OCI-LY1 (cell line): Measurements from ENCODE around the gene HLCS.
"Not testable (repeated sequence)": the region's sequence is repeated elsewhere in the genome, so short reads cannot be mapped to it uniquely, and the experiment has no call there.

Source experiments
- H2AFZ ChIP-seq: fragments of 200-600 bp; sonication (generic), shearing (Covaris generic); 2 replicates; pipeline ENCODE4 v1.6.0; 2014; ENCODE audit warnings: antibody characterized with exemption, mild to moderate bottlenecking, low read length
- H3F3A ChIP-seq: fragments of 200-600 bp; sonication (generic), shearing (Covaris generic); 2 replicates; pipeline ENCODE4 v1.6.0; 2014; ENCODE audit warnings: mild to moderate bottlenecking, antibody characterized with exemption, low read length, moderate library complexity; ENCODE audit not compliant: insufficient read depth
- H3K27ac ChIP-seq: fragments of 200-600 bp; sonication (generic); 2 replicates; pipeline ENCODE4 v1.5.1; 2014; ENCODE audit warnings: low read length, mixed run types, mild to moderate bottlenecking, low read depth; ENCODE audit not compliant: poor library complexity, severe bottlenecking
- H3K27me3 ChIP-seq: fragments of 200-600 bp; sonication (generic); 2 replicates; pipeline ENCODE4 v1.6.0; 2014; ENCODE audit warnings: antibody characterized with exemption, mild to moderate bottlenecking, low read length, moderate library complexity; ENCODE audit not compliant: insufficient read depth
- H3K36me3 ChIP-seq: fragments of 200-600 bp; sonication (generic); 2 replicates; pipeline ENCODE4 v1.6.1; 2014; ENCODE audit warnings: mild to moderate bottlenecking, antibody characterized with exemption, low read length, moderate library complexity, mixed read lengths; ENCODE audit not compliant: insufficient read depth
- H3K4me1 ChIP-seq: fragments of 200-600 bp; sonication (generic); 2 replicates; pipeline ENCODE4 v1.5.1; 2014; ENCODE audit warnings: mild to moderate bottlenecking, low read length, moderate library complexity; ENCODE audit not compliant: insufficient read depth, severe bottlenecking
- H3K4me2 ChIP-seq: fragments of 200-600 bp; sonication (generic), shearing (Covaris generic); 2 replicates; pipeline ENCODE4 v1.6.1; 2014; ENCODE audit warnings: low read length
- H3K4me3 ChIP-seq: fragments of 200-600 bp; sonication (generic); 2 replicates; pipeline ENCODE4 v1.5.1; 2014; ENCODE audit warnings: low read length, low read depth, mild to moderate bottlenecking, mixed read lengths; ENCODE audit not compliant: poor library complexity, severe bottlenecking
- H3K79me2 ChIP-seq: fragments of 200-600 bp; shearing (Covaris generic); 2 replicates; pipeline ENCODE4 v1.6.1; 2016; ENCODE audit warnings: mixed run types, low read length, mixed read lengths; ENCODE audit not compliant: insufficient read depth
- H3K9ac ChIP-seq: fragments of 200-600 bp; sonication (generic), shearing (Covaris generic); 2 replicates; pipeline ENCODE4 v1.6.1; 2014; ENCODE audit warnings: mild to moderate bottlenecking, low read length, mixed read lengths
- H3K9me2 ChIP-seq: fragments of 200-600 bp; sonication (generic), shearing (Covaris generic); 2 replicates; pipeline ENCODE4 v1.6.1; 2014; ENCODE audit warnings: low read depth, mild to moderate bottlenecking, low read length, mixed read lengths
- H3K9me3 ChIP-seq: fragments of 200-600 bp; shearing (Covaris generic); 2 replicates; pipeline ENCODE4 v1.6.1; 2014; ENCODE audit warnings: low read length, mixed read lengths
- H4K20me1 ChIP-seq: fragments of 200-600 bp; sonication (generic), shearing (Covaris generic); 2 replicates; pipeline ENCODE4 v1.6.0; 2016; ENCODE audit warnings: mild to moderate bottlenecking, low read length; ENCODE audit not compliant: insufficient read depth
- CTCF ChIP-seq: fragments of 200-600 bp; sonication (generic), shearing (Covaris generic); IDR thresholded peaks from 2 replicates; pipeline ENCODE4 v1.5.1; 2017; ENCODE audit warnings: mild to moderate bottlenecking, antibody characterized with exemption, low read length, moderate library complexity, mixed read lengths
- EZH2 ChIP-seq: fragments of 200-600 bp; sonication (generic), shearing (Covaris generic); IDR thresholded peaks from 2 replicates; pipeline ENCODE4 v1.8.0; 2017; ENCODE audit warnings: borderline replicate concordance, mixed run types, mild to moderate bottlenecking, antibody characterized with exemption, low read length, moderate library complexity, mixed read lengths

Gene HLCS

GRCh38 chr21:36820176-36821031, 146.1 kb downstream of the HLCS start:
- H3K27ac ChIP-seq: no peak overlapping the region
- H3F3A ChIP-seq: no peaks in the 10 kb centered on the region
- H3K9me3 ChIP-seq: no peaks in the 10 kb centered on the region
- H3K79me2 ChIP-seq: no peaks in the 10 kb centered on the region
- no peaks in the 10 kb centered on the region for H3K27me3 ChIP-seq
- no peak overlapping the region for H3K4me2 ChIP-seq
- H3K9ac ChIP-seq: no peak overlapping the region
- no peak overlapping the region for H3K4me3 ChIP-seq
- TF ChIP-seq CTCF (no peak), EZH2 (no peak)
- H3K4me1 ChIP-seq: no peaks in the 10 kb centered on the region
- no peaks in the 10 kb centered on the region for H3K9me2 ChIP-seq
- no peaks in the 10 kb centered on the region for H3K36me3 ChIP-seq
- H2AFZ ChIP-seq: no peak overlapping the region
- H4K20me1 ChIP-seq: no peaks in the 10 kb centered on the region

GRCh38 chr21:36817732-36818450, 148.6 kb downstream of the HLCS start:
- Histone ChIP-seq H3K27me3 (no peaks in the 10 kb centered on the region), H3K36me3 (no peaks in the 10 kb centered on the region), H3F3A (no peaks in the 10 kb centered on the region), H3K4me2 (no peak overlapping the region), H4K20me1 (no peaks in the 10 kb centered on the region), H3K9me2 (no peaks in the 10 kb centered on the region), H3K9ac (no peak overlapping the region), H3K79me2 (no peaks in the 10 kb centered on the region), H3K4me1 (no peaks in the 10 kb centered on the region), H3K9me3 (no peaks in the 10 kb centered on the region), H3K4me3 (no peak overlapping the region), H2AFZ (no peak overlapping the region), H3K27ac (no peak overlapping the region)
- TF ChIP-seq EZH2 (no peak), CTCF (no peak)

- Histone ChIP-seq H3K4me3 (no peak overlapping the region), H2AFZ (no peak overlapping the region), H3K9ac (no peak overlapping the region), H3K9me3 (no peaks in the 10 kb centered on the region), H3K79me2 (no peaks in the 10 kb centered on the region), H4K20me1 (no peaks in the 10 kb centered on the region), H3K4me1 (no peaks in the 10 kb centered on the region), H3K27me3 (no peaks in the 10 kb centered on the region), H3K9me2 (no peaks in the 10 kb centered on the region), H3F3A (no peaks in the 10 kb centered on the region), H3K4me2 (no peak overlapping the region), H3K27ac (no peak overlapping the region), H3K36me3 (no peaks in the 10 kb centered on the region)
- TF ChIP-seq EZH2: no peak
- no peak for TF ChIP-seq CTCF
Observed at GRCh38 chr21:36816561-36817130, 149.8 kb downstream of the HLCS start.

- not testable (repeated sequence) for H3K4me2 ChIP-seq, H3K9me3 ChIP-seq, H3K4me3 ChIP-seq, H4K20me1 ChIP-seq, H2AFZ ChIP-seq, H3K27me3 ChIP-seq, H3K27ac ChIP-seq, H3K9ac ChIP-seq, H3K9me2 ChIP-seq, H3K4me1 ChIP-seq, H3K79me2 ChIP-seq, H3K36me3 ChIP-seq, H3F3A ChIP-seq
Observed at GRCh38 chr21:36816026-36816425, 150.4 kb downstream of the HLCS start.
